Measurements from ENCODE around the gene CCDC74B. TPM values are rescaled to one million over a fixed set of nuclear protein-coding genes. Genes with fewer than 3 reads are reported as not detected.
"Not testable (repeated sequence)": the region's sequence is repeated elsewhere in the genome, so short reads cannot be mapped to it uniquely, and the experiment has no call there.

The CCDC74B gene
- total and polyA plus RNA-seq, 2 of the 8 experiments (the other 6 are each of a cell fraction or from before 2014, with no cell fraction given) = 6.4 to 6.7 TPM

DNA sequence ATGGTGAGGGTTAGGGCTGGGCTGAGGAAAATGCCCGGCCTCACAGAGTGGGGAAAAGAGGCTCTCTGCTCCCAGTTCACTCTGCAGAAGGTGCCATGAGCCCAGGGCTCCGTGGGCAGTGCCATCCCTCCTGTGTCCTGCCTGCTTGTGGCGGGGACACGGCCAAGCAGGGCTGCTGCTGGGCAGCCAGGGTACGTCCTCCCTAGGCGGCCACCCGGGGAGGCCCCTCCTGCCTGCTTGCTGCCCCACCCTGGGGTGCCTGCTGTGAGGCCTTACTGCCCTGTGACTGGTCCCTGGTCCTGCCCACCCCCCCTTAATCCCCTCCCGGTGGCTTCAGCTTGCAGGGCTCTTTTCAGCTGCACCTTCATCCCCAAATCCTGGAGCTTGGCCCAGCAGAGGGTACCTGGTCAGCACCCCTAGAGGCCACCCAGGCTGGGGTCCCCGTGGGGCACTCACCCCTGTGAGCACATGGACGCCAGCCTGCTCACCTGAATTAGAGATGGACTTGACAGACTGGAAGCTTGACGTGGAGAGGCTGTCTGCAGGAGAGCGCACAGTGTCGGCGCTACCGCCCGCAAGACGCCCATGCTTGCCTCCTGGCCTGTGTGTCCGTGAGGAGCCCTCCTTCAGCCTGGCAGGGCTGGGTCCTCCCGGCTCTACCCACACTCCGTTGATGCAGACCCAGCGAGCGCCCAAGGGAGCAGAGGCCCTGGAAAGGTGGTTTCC is 3.1 kb downstream of the CCDC74B start:
- H4K8ac ChIP-seq (ENCODE audit: extremely low read depth, insufficient read depth, low read length); H2AFZ ChIP-seq (ENCODE audit: low read length); H3K23me2 ChIP-seq (ENCODE audit: low read depth, low read length); CTCF ChIA-PET (ENCODE audit: partially characterized antibody); H2BK5ac ChIP-seq (ENCODE audit: low read depth, low read length); H3K4ac ChIP-seq (replicated peaks; ENCODE audit: insufficient read length, low read depth, low read length); H3K56ac ChIP-seq (replicated peaks; ENCODE audit: insufficient read length, low read depth, low read length); H3K9me3 ChIP-seq (ENCODE audit: insufficient read depth in 2 of 2, low read depth in 1 of 2, low read length in 1 of 2); H3K9ac ChIP-seq (replicated peaks in 1 of 4; ENCODE audit: extremely low read depth in 1 of 4, low read depth in 3 of 4, low read length in 3 of 4); H3K14ac ChIP-seq (ENCODE audit: insufficient read length); H2BK20ac ChIP-seq (ENCODE audit: low read length); H3K36me3 ChIP-seq (ENCODE audit: control insufficient read depth in 2 of 4, insufficient read depth in 4 of 4, low read length in 3 of 4); H3K4me3 ChIP-seq (ENCODE audit: extremely low read depth in 1 of 4, insufficient read depth in 2 of 4, low read depth in 3 of 4, low read length in 4 of 4); H2BK120ac ChIP-seq (replicated peaks; ENCODE audit: low read depth, low read length); FAIRE-seq; H2BK15ac ChIP-seq (ENCODE audit: low read length); H3K27me3 ChIP-seq (replicated peaks in 1 of 4; ENCODE audit: control insufficient read depth in 3 of 4, extremely low read depth in 1 of 4, insufficient read depth in 3 of 4, low read length in 3 of 4); H2BK12ac ChIP-seq (ENCODE audit: low read depth, low read length); H2AK5ac ChIP-seq (ENCODE audit: low read depth, low read length); H4K20me1 ChIP-seq (replicated peaks in 1 of 2; ENCODE audit: control insufficient read depth in 1 of 2, insufficient read depth in 2 of 2, low read length in 2 of 2); H3K23ac ChIP-seq (ENCODE audit: insufficient read length); POLR2A ChIA-PET (ENCODE audit: partially characterized antibody); H4K5ac ChIP-seq (ENCODE audit: insufficient read length, low read depth, low read length); H3K79me2 ChIP-seq (ENCODE audit: control insufficient read depth in 1 of 2, insufficient read depth in 2 of 2, low read length in 2 of 2); H3K18ac ChIP-seq (ENCODE audit: extremely low read depth, low read length); H3K79me1 ChIP-seq (ENCODE audit: low read depth, low read length); H4K91ac ChIP-seq (replicated peaks; ENCODE audit: insufficient read length, low read length); H3K27ac ChIP-seq (ENCODE audit: low read depth, low read length); H3K4me1 ChIP-seq (replicated peaks in 1 of 4; ENCODE audit: control insufficient read depth in 3 of 4, insufficient read depth in 4 of 4, low read length in 3 of 4); H3K4me2 ChIP-seq (ENCODE audit: insufficient read depth in 1 of 2, low read depth in 2 of 2, low read length in 2 of 2): not testable (repeated sequence)
- peak in 1 of 2 experiments; percentile 22 for DNase-seq (ENCODE audit: low read depth in 1 of 2, low spot score in 2 of 2)
- WGBS, 2 experiments (ENCODE audit: extremely low coverage in 1 of 2, insufficient coverage in 1 of 2, insufficient read length in 1 of 2, insufficient replicate concordance in 2 of 2, low coverage in 1 of 2, low lambda C conversion rate in 2 of 2, missing lambda C conversion rate in 1 of 2) = 88% methylated on average over 4 of the region's 22 CpGs; no CpG with 5 or more reads in 1 of the 2 experiments

DNA sequence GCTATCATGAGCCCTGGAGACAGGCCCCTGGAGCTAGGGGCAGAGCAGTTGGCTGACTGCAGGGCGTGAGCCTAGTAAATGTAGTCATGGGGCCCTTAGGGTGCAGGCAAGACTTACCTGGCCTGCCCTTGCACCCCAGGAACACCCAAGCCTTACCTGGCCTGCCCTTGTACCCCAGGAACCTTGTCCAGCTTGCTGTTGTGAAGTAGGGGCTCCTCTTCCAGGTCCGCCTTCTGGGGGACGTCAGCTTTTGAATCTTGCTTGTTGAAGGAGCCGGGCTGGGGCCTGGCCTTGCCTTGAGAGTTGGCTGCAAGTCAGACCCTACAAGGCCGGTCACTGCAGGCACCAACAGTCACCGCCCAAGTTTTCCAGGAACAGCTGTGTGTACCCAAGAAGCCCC is 3.9 kb downstream of the CCDC74B start:
- H3K4me1 ChIP-seq (replicated peaks in 1 of 4; ENCODE audit: control insufficient read depth in 3 of 4, insufficient read depth in 4 of 4, low read length in 3 of 4); H4K8ac ChIP-seq (ENCODE audit: extremely low read depth, insufficient read depth, low read length); H2BK20ac ChIP-seq (ENCODE audit: low read length); H2BK15ac ChIP-seq (ENCODE audit: low read length); H3K4ac ChIP-seq (replicated peaks; ENCODE audit: insufficient read length, low read depth, low read length); FAIRE-seq; H2AFZ ChIP-seq (ENCODE audit: low read length); POLR2A ChIA-PET (ENCODE audit: partially characterized antibody); H3K79me1 ChIP-seq (ENCODE audit: low read depth, low read length); H2BK12ac ChIP-seq (ENCODE audit: low read depth, low read length); H3K27me3 ChIP-seq (replicated peaks in 1 of 4; ENCODE audit: control insufficient read depth in 3 of 4, extremely low read depth in 1 of 4, insufficient read depth in 3 of 4, low read length in 3 of 4); H3K36me3 ChIP-seq (ENCODE audit: control insufficient read depth in 2 of 4, insufficient read depth in 4 of 4, low read length in 3 of 4); DNase-seq (ENCODE audit: low read depth in 1 of 2, low spot score in 2 of 2); H2BK120ac ChIP-seq (replicated peaks; ENCODE audit: low read depth, low read length); H3K14ac ChIP-seq (ENCODE audit: insufficient read length); H3K23me2 ChIP-seq (ENCODE audit: low read depth, low read length); H2BK5ac ChIP-seq (ENCODE audit: low read depth, low read length); H3K9ac ChIP-seq (replicated peaks in 1 of 4; ENCODE audit: extremely low read depth in 1 of 4, low read depth in 3 of 4, low read length in 3 of 4); H3K23ac ChIP-seq (ENCODE audit: insufficient read length); H3K9me3 ChIP-seq (ENCODE audit: insufficient read depth in 2 of 2, low read depth in 1 of 2, low read length in 1 of 2); H3K4me3 ChIP-seq (ENCODE audit: extremely low read depth in 1 of 4, insufficient read depth in 2 of 4, low read depth in 3 of 4, low read length in 4 of 4); CTCF ChIA-PET (ENCODE audit: partially characterized antibody); H3K18ac ChIP-seq (ENCODE audit: extremely low read depth, low read length); H4K20me1 ChIP-seq (replicated peaks in 1 of 2; ENCODE audit: control insufficient read depth in 1 of 2, insufficient read depth in 2 of 2, low read length in 2 of 2); H2AK5ac ChIP-seq (ENCODE audit: low read depth, low read length); H3K79me2 ChIP-seq (ENCODE audit: control insufficient read depth in 1 of 2, insufficient read depth in 2 of 2, low read length in 2 of 2); H4K91ac ChIP-seq (replicated peaks; ENCODE audit: insufficient read length, low read length); H3K56ac ChIP-seq (replicated peaks; ENCODE audit: insufficient read length, low read depth, low read length); H3K27ac ChIP-seq (ENCODE audit: low read depth, low read length); H3K4me2 ChIP-seq (ENCODE audit: insufficient read depth in 1 of 2, low read depth in 2 of 2, low read length in 2 of 2); H4K5ac ChIP-seq (ENCODE audit: insufficient read length, low read depth, low read length): not testable (repeated sequence)
- WGBS, 2 experiments (ENCODE audit: extremely low coverage in 1 of 2, insufficient coverage in 1 of 2, insufficient read length in 1 of 2, insufficient replicate concordance in 2 of 2, low coverage in 1 of 2, low lambda C conversion rate in 2 of 2, missing lambda C conversion rate in 1 of 2) = 100% methylated on average over 3 of the region's 6 CpGs; no CpG with 5 or more reads in 1 of the 2 experiments

Measured in H1 (cell line).